Measurements from ENCODE around the gene NDUFB10. TPM values are rescaled to one million over a fixed set of nuclear protein-coding genes. Genes with fewer than 3 reads are reported as not detected.

NDUFB10 gene
- total RNA-seq, 4 donors from 2014 or later = 157 to 196 (median 174) TPM

GRCh38 chr16:1926271-1926670 is 33.1 kb upstream of the NDUFB10 start:
- H3K9me3 ChIP-seq = no peaks in the 10 kb centered on the region
- 61% methylated on average over 11 of the region's 11 CpGs for WGBS
- DNase-seq (ENCODE audit: low spot score in 2 of 2) = no peak

GRCh38 chr16:1929105-1929504 is 30.2 kb upstream of the NDUFB10 start:
- no peaks in the 10 kb centered on the region for H3K9me3 ChIP-seq
- DNase-seq (ENCODE audit: low spot score in 2 of 2) = peak in 1 of 2 donors; percentile 61
- peaks cover 24% of the 10 kb centered on the region for H3K4me1 ChIP-seq
- H3K36me3 ChIP-seq = no peaks in the 10 kb centered on the region
- TF ChIP-seq POLR2A (IDR thresholded peaks at IDR 0.05) (no peak), CTCF (IDR thresholded peaks at IDR 0.05) (no peak), EP300 (IDR thresholded peaks at IDR 0.05) (no peak), POLR2AphosphoS5 (IDR thresholded peaks at IDR 0.05) (no peak)
- WGBS = 6% methylated on average over 5 of the region's 11 CpGs
- peak overlapping the region; percentile 77 for H3K27ac ChIP-seq
- H3K27me3 ChIP-seq = no peaks in the 10 kb centered on the region
- H3K4me3 ChIP-seq = peak overlapping the region; percentile 57

More at GRCh38 chr16:1926271-1926670, 33.1 kb upstream of the NDUFB10 start:
- Histone ChIP-seq H3K27me3 (peaks cover 19% of the 10 kb centered on the region), H3K4me3 (no peak overlapping the region), H3K36me3 (no peaks in the 10 kb centered on the region), H3K4me1 (peaks cover 39% of the 10 kb centered on the region), H3K27ac (no peak overlapping the region)
- no peak for TF ChIP-seq CTCF (IDR thresholded peaks at IDR 0.05)
- TF ChIP-seq POLR2A (IDR thresholded peaks at IDR 0.05) = no peak

GRCh38 chr16:1929578-1930337 is 29.6 kb upstream of the NDUFB10 start:
- H3K4me3 ChIP-seq = peak overlapping the region; percentile 57
- H3K27ac ChIP-seq = peak overlapping the region; percentile 77
- peak; percentile 92 to 93 for DNase-seq (ENCODE audit: low spot score in 2 of 2)
- no peak for TF ChIP-seq EP300 (IDR thresholded peaks at IDR 0.05)
- TF ChIP-seq CTCF (IDR thresholded peaks at IDR 0.05) = peak; percentile 100
- no peak for TF ChIP-seq POLR2AphosphoS5 (IDR thresholded peaks at IDR 0.05)
- no peak for TF ChIP-seq POLR2A (IDR thresholded peaks at IDR 0.05)
- 0% methylated on average over 25 of the region's 70 CpGs for WGBS
- no peaks in the 10 kb centered on the region for H3K27me3 ChIP-seq
- H3K9me3 ChIP-seq = no peaks in the 10 kb centered on the region
- no peaks in the 10 kb centered on the region for H3K36me3 ChIP-seq
- peaks cover 18% of the 10 kb centered on the region for H3K4me1 ChIP-seq

GRCh38 chr16:1930338-1930720 is 29.0 kb upstream of the NDUFB10 start:
- WGBS = 59% methylated on average over 6 of the region's 10 CpGs
- no peak overlapping the region for H3K27ac ChIP-seq
- H3K36me3 ChIP-seq = no peaks in the 10 kb centered on the region
- no peaks in the 10 kb centered on the region for H3K9me3 ChIP-seq
- TF ChIP-seq POLR2A (IDR thresholded peaks at IDR 0.05) (no peak), EP300 (IDR thresholded peaks at IDR 0.05) (no peak), POLR2AphosphoS5 (IDR thresholded peaks at IDR 0.05) (no peak), CTCF (IDR thresholded peaks at IDR 0.05) (no peak)
- DNase-seq (ENCODE audit: low spot score in 2 of 2) = no peak
- no peak overlapping the region for H3K4me3 ChIP-seq
- no peaks in the 10 kb centered on the region for H3K27me3 ChIP-seq
- peaks cover 18% of the 10 kb centered on the region for H3K4me1 ChIP-seq

- H3K4me3 ChIP-seq = no peak overlapping the region
- H3K4me1 ChIP-seq = peaks cover 18% of the 10 kb centered on the region
- H3K9me3 ChIP-seq = no peaks in the 10 kb centered on the region
- 58% methylated on average over 6 of the region's 19 CpGs for WGBS
- H3K27ac ChIP-seq = no peak overlapping the region
- DNase-seq (ENCODE audit: low spot score in 2 of 2) = no peak
- no peak for TF ChIP-seq POLR2A (IDR thresholded peaks at IDR 0.05)
- no peak for TF ChIP-seq EP300 (IDR thresholded peaks at IDR 0.05)
- TF ChIP-seq POLR2AphosphoS5 (IDR thresholded peaks at IDR 0.05) = no peak
- TF ChIP-seq CTCF (IDR thresholded peaks at IDR 0.05) = no peak
- no peaks in the 10 kb centered on the region for H3K27me3 ChIP-seq
- peaks cover 6% of the 10 kb centered on the region for H3K36me3 ChIP-seq
Observed at GRCh38 chr16:1932050-1933028, 27.0 kb upstream of the NDUFB10 start.
